GM21825 (cell line): ENCODE results near the gene ERRFI1.

ENCODE experiments used
- ATAC-seq: cut with Tn5 transposase; IDR thresholded peaks from one replicate; pipeline ENCODE4 v1.9.1; 2021; ENCODE audit warnings: mild to moderate bottlenecking, moderate library complexity; ENCODE audit not compliant: unreplicated experiment

Gene ERRFI1

GRCh38 chr1:8043621-8044020, 17.5 kb upstream of the ERRFI1 start:
- ATAC-seq = no peak

GRCh38 chr1:8042134-8042533, 16.0 kb upstream of the ERRFI1 start:
- ATAC-seq = no peak

GRCh38 chr1:8040586-8040985, 14.5 kb upstream of the ERRFI1 start:
- no peak for ATAC-seq

GRCh38 chr1:8039071-8039470, 13.0 kb upstream of the ERRFI1 start:
- ATAC-seq = no peak

GRCh38 chr1:8035289-8035688, 9.2 kb upstream of the ERRFI1 start:
- no peak for ATAC-seq

GRCh38 chr1:8033322-8033721, 7.2 kb upstream of the ERRFI1 start:
- ATAC-seq = no peak

- ATAC-seq = no peak
Observed at GRCh38 chr1:8032366-8032910, 6.3 kb upstream of the ERRFI1 start.

- ATAC-seq = no peak
Observed at GRCh38 chr1:8031176-8031785, 5.2 kb upstream of the ERRFI1 start.

- no peak for ATAC-seq
Observed at GRCh38 chr1:8028571-8028910, 2.4 kb upstream of the ERRFI1 start.

GRCh38 chr1:8027748-8028570, 1.9 kb upstream of the ERRFI1 start:
- no peak for ATAC-seq

GRCh38 chr1:8026976-8027747, 1.1 kb upstream of the ERRFI1 start:
- ATAC-seq = no peak

- peak; percentile 13 for ATAC-seq
Observed at GRCh38 chr1:8025671-8026144, 401 bp downstream of the ERRFI1 start.

- no peak for ATAC-seq
Observed at GRCh38 chr1:8025061-8025670, 943 bp downstream of the ERRFI1 start.

- no peak for ATAC-seq
Observed at GRCh38 chr1:8024329-8024728, 1.8 kb downstream of the ERRFI1 start.

- ATAC-seq = no peak
Observed at GRCh38 chr1:8023995-8024313, 2.2 kb downstream of the ERRFI1 start.

- ATAC-seq = no peak
Observed at GRCh38 chr1:8023287-8023994, 2.7 kb downstream of the ERRFI1 start.

GRCh38 chr1:8022395-8023286, 3.5 kb downstream of the ERRFI1 start:
- ATAC-seq = no peak

GRCh38 chr1:8021676-8022266, 4.3 kb downstream of the ERRFI1 start:
- no peak for ATAC-seq

- ATAC-seq = no peak
Observed at GRCh38 chr1:8020032-8020431, 6.1 kb downstream of the ERRFI1 start.
